Smooth muscle cell (in vitro differentiated cells): ENCODE data around the gene DRG2. TPM values are rescaled to one million over a fixed set of nuclear protein-coding genes. Genes with fewer than 3 reads are reported as not detected.

ENCODE experiments used
- DNase-seq: peaks from one replicate; lab custom pipeline; 2025; ENCODE audit not compliant: unreplicated experiment; lab: John Stamatoyannopoulos, UW
- H2AFZ ChIP-seq: fragments of 200-600 bp; sonication (generic); 2 replicates; pipeline ENCODE4 v1.6.0; 2016; ENCODE audit warnings: antibody characterized with exemption, low read depth, mild to moderate bottlenecking
- H3F3A ChIP-seq: fragments of 200-600 bp; sonication (generic); 2 replicates; pipeline ENCODE4 v1.6.0; 2017; ENCODE audit warnings: antibody characterized with exemption, low read depth
- H3K27ac ChIP-seq: fragments of 200-600 bp; sonication (generic); 2 replicates; pipeline ENCODE4 v1.5.1; 2016; ENCODE audit warnings: low read depth, mild to moderate bottlenecking
- H3K27me3 ChIP-seq: fragments of 200-600 bp; sonication (generic); 2 replicates; pipeline ENCODE4 v1.6.1; 2016; ENCODE audit warnings: low read depth, mild to moderate bottlenecking
- H3K36me3 ChIP-seq: fragments of 200-600 bp; sonication (generic); 2 replicates; pipeline ENCODE4 v1.5.1; 2016; ENCODE audit warnings: low read depth
- H3K4me1 ChIP-seq: fragments of 200-600 bp; sonication (generic); 2 replicates; pipeline ENCODE4 v1.5.1; 2016; ENCODE audit warnings: low read depth
- H3K4me2 ChIP-seq: fragments of 200-600 bp; sonication (generic); 2 replicates; pipeline ENCODE4 v1.6.0; 2016; ENCODE audit warnings: mild to moderate bottlenecking
- H3K4me3 ChIP-seq: fragments of 200-600 bp; sonication (generic); 2 replicates; pipeline ENCODE4 v1.5.1; 2016; ENCODE audit warnings: mild to moderate bottlenecking
- H3K79me2 ChIP-seq: fragments of 200-600 bp; sonication (generic); 2 replicates; pipeline ENCODE4 v1.6.0; 2016; ENCODE audit warnings: low read depth, mild to moderate bottlenecking
- H3K9ac ChIP-seq: fragments of 200-600 bp; sonication (generic); 2 replicates; pipeline ENCODE4 v1.6.0; 2016; ENCODE audit warnings: low read depth
- H3K9me3 ChIP-seq: fragments of 200-600 bp; sonication (generic); replicated peaks from 2 replicates; pipeline ENCODE4 v1.5.1; 2016; ENCODE audit warnings: low read depth
- H4K20me1 ChIP-seq: fragments of 200-600 bp; sonication (generic); 2 replicates; pipeline ENCODE4 v1.6.0; 2016; ENCODE audit warnings: low read depth
- WGBS: methylation state at CpG from one replicate; pipeline ENCODE4 v1.1.7; 2016; ENCODE audit warnings: low lambda C conversion rate; 5-methylcytosine and 5-hydroxymethylcytosine counted together
- polyA plus RNA-seq: library from polyadenylated mRNA; unstranded; fragments of >200 nt; fragmentation: Nextera tagmentation; extraction: Ambion mirVana; gene quantifications from 2 replicates; pipeline ENCODE4 v1.2.1, GENCODE V29; 2016
- total RNA-seq: library from RNA; depleted of rRNA; stranded (reverse); fragments of >200 nt; gene quantifications from 2 replicates; pipeline ENCODE4 v1.2.3, GENCODE V29; 2014
- TF ChIP-seq, protein P1 (sequence below): fragments of 200-600 bp; sonication (generic); IDR thresholded peaks from 2 replicates; pipeline ENCODE4 v1.5.1; 2017; ENCODE audit warnings: borderline replicate concordance, mild to moderate bottlenecking, antibody characterized with exemption; ENCODE audit not compliant: insufficient read depth, poor library complexity, severe bottlenecking

Gene DRG2
- total and polyA plus RNA-seq, 2 experiments from 2014 or later, result 24.5 to 36.6 TPM

GRCh38 chr17:18043491-18043890 is 44.3 kb upstream of the DRG2 start:
- Histone ChIP-seq H3K27ac (no peak overlapping the region), H2AFZ (no peak overlapping the region), H3K4me1 (peaks cover 9% of the 10 kb centered on the region), H3K36me3 (no peaks in the 10 kb centered on the region), H3K27me3 (no peaks in the 10 kb centered on the region), H3K4me2 (no peak overlapping the region), H3K9ac (no peak overlapping the region), H3K79me2 (peaks cover 41% of the 10 kb centered on the region), H4K20me1 (peaks cover 26% of the 10 kb centered on the region), H3K9me3 (no peaks in the 10 kb centered on the region), H3K4me3 (no peak overlapping the region), H3F3A (no peaks in the 10 kb centered on the region)
- no peak for DNase-seq
- WGBS, result 92% methylated on average over 1 of the region's 1 CpG
- TF ChIP-seq, protein P1, sequence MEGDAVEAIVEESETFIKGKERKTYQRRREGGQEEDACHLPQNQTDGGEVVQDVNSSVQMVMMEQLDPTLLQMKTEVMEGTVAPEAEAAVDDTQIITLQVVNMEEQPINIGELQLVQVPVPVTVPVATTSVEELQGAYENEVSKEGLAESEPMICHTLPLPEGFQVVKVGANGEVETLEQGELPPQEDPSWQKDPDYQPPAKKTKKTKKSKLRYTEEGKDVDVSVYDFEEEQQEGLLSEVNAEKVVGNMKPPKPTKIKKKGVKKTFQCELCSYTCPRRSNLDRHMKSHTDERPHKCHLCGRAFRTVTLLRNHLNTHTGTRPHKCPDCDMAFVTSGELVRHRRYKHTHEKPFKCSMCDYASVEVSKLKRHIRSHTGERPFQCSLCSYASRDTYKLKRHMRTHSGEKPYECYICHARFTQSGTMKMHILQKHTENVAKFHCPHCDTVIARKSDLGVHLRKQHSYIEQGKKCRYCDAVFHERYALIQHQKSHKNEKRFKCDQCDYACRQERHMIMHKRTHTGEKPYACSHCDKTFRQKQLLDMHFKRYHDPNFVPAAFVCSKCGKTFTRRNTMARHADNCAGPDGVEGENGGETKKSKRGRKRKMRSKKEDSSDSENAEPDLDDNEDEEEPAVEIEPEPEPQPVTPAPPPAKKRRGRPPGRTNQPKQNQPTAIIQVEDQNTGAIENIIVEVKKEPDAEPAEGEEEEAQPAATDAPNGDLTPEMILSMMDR, result no peak

GRCh38 chr17:18044609-18045008 is 43.1 kb upstream of the DRG2 start:
- Histone ChIP-seq H2AFZ (no peak overlapping the region), H4K20me1 (peaks cover 26% of the 10 kb centered on the region), H3K4me1 (peaks cover 9% of the 10 kb centered on the region), H3K9ac (no peak overlapping the region), H3K27me3 (no peaks in the 10 kb centered on the region), H3K9me3 (no peaks in the 10 kb centered on the region), H3K36me3 (no peaks in the 10 kb centered on the region), H3K4me3 (no peak overlapping the region), H3K4me2 (no peak overlapping the region), H3K79me2 (peaks cover 39% of the 10 kb centered on the region), H3F3A (no peaks in the 10 kb centered on the region), H3K27ac (no peak overlapping the region)
- TF ChIP-seq, protein P1, result no peak
- no peak for DNase-seq
- 94% methylated on average over 3 of the region's 3 CpGs for WGBS

DNA sequence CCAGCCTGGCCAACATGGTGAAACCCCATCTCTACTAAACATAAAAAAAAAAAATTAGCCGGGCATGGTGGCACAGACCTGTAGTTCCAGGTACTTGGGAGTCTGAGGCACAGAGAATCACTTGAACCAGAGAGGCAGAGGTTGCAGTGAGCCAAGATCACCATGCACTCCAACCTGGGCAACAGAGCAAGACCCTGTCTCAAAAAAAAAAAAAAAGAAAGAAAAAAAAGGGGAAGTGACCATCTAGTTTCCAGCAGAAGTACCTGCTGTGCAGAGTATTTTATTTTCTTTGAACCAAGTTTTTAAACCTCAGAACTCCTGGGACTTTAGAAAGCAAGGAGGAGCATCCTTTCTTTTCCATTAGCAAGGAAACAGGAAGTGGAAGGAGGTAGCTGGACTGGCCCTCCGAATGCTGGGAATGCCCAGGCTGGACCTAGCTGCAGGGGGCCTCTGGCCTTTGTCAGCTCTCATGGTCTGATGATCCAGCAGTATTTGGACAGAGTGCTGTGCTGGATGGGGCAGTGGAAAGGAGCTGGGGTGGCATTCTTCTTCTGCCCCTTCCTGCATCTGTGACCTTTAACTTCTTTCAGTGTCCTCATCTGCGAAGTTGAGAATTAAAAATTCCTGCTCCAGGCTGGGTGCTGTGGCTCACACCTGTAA is 41.9 kb upstream of the DRG2 start:
- Histone ChIP-seq H4K20me1 (peaks cover 26% of the 10 kb centered on the region), H3K9ac (no peak overlapping the region), H3K4me1 (peaks cover 1% of the 10 kb centered on the region), H3K79me2 (peaks cover 27% of the 10 kb centered on the region), H3K36me3 (no peaks in the 10 kb centered on the region), H3K27me3 (no peaks in the 10 kb centered on the region), H3K9me3 (no peaks in the 10 kb centered on the region), H3K4me2 (no peak overlapping the region), H3K4me3 (no peak overlapping the region), H3K27ac (no peak overlapping the region), H2AFZ (no peak overlapping the region), H3F3A (no peaks in the 10 kb centered on the region)
- TF ChIP-seq, protein P1, result no peak
- DNase-seq, result no peak
- WGBS, result 94% methylated on average over 3 of the region's 3 CpGs

- Histone ChIP-seq H3K4me2 (no peak overlapping the region), H3K4me1 (no peaks in the 10 kb centered on the region), H3K36me3 (no peaks in the 10 kb centered on the region), H3K4me3 (no peak overlapping the region), H3F3A (no peaks in the 10 kb centered on the region), H3K9me3 (no peaks in the 10 kb centered on the region), H3K9ac (no peak overlapping the region), H3K27ac (no peak overlapping the region), H4K20me1 (peaks cover 3% of the 10 kb centered on the region), H3K27me3 (no peaks in the 10 kb centered on the region), H2AFZ (no peak overlapping the region), H3K79me2 (no peaks in the 10 kb centered on the region)
- no peak for DNase-seq
- TF ChIP-seq, protein P1, result no peak
- WGBS, result 97% methylated on average over 6 of the region's 6 CpGs
Measured at GRCh38 chr17:18055597-18055996, 32.2 kb upstream of the DRG2 start.
